DMS 273 (cell line): ENCODE results near the gene PIGM.

Experiments used
- DNase-seq: peaks from one replicate; lab custom pipeline; 2025; ENCODE audit not compliant: unreplicated experiment; lab: John Stamatoyannopoulos, UW

The PIGM gene

DNA sequence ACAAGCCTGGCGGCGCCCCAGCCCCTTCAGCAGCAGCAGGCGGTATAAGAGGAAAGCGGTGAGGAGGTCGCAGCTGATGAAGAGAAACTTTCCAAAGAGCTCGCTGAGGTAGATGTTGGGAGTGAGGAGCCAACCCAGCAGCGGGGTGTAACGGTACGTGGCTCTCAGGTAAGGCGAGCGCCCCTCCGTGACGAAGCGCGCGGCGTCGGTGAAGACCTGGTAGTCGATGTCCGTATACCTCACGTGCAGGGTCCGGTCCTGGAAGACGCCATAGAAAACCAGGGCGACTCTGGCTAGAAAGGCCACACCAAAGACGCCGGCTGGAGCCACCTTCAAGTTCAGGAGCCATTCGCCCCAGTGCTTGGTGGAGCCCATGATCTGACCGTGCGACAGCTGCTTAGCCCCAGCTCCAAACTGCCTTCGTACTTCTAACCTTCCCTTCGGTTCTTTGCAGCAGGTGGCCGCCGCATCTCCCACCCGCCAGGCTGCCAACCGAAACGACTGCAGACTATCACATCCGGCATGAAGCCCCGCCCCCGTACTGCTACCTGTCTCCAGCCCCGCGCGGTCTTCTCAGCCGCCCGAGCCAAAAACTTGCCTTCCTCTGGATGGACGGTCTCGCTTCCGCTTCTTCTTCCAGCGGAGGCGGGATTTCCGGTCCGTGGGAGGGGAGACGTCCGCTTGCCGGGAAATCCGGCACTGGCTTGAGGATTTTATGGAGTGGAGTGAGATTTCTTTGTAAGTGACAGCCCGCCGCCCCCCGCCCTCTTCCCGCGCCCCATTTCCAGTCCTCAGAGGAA lies at the start of gene PIGM:
PIGM (minus strand) TSS at position 626 of the 800 bp plus-strand sequence; CDS start at position 375, 251 bp downstream.
- DNase-seq, result peak; percentile 99

- peak; percentile 44 for DNase-seq
These were observed 49.6 kb upstream of the PIGM start, which contains the start of gene KCNJ9 for GRCh38 chr1:160081261-160081936. Gene KCNJ9 (plus strand): TSS chr1:160081538. CDS start chr1:160084031, 2,493 bp downstream.

DNA sequence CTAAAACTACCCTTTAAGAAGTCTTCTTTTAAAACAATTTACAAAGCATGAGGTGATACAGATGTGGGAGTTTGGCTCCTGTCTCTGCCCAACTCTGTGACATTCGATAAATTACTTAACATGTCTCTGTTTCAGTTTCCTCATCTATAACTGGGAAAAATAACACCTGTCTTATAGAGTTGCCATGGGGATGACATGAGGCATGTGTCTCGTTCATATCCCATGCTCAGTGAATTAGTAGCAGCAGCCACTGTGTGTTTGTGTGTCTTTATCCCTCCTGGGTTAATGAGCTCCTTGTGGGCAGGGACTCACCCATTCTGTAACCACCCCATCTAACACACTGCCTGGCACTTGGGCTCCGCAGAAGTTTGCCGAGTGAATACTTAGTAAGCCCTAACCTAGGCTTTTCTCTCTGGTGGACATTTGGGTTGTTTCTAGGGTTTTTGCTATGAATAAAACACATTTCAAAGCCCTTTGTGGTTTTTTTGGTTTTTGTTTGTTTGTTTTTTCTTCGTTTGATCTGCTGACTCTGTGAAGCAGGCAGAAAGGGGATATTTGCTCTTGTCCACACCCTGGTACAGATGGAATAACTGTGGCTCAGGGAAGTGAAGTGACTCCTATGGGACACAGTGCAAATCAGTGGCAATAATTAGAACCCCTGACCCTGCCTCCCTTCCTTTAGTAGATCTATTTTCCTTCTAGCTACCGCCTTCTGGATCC lies 48.8 kb upstream of the PIGM start:
- no peak for DNase-seq

- no peak for DNase-seq
These were observed 47.7 kb upstream of the PIGM start for GRCh38 chr1:160079448-160079847.

DNA sequence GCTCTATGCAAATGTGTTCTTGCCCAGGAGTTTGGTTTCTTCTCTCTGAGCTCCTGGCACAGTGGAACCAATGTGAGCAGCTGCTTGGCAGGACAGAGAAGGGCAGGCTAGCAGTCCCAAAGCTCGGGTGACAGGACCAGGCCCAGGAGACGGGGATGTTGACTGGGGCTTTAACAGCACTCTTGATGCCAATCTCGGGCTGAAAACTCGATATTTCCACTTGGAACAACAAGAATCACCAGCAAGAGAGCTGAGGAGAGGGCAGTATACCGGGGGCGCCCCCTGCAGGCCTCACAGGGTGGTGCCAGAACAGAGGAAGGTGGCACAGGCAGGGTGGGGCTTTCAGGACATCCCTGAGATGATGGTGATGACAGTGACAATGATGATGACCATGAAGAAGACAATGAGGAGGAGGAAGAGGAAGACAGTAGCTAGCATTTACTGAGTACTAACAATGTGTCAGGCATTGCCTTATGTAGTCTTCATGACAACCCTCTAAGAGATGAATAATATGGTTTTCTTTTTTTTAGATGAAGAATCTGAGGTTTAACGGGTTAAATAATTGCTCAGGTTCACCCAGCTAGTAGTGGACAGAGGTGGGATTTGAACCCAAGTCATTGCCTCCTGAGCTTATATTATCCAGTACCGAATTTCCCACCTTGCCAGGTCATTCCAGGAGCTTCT lies 46.9 kb upstream of the PIGM start:
- DNase-seq, result peak; percentile 60

DNA sequence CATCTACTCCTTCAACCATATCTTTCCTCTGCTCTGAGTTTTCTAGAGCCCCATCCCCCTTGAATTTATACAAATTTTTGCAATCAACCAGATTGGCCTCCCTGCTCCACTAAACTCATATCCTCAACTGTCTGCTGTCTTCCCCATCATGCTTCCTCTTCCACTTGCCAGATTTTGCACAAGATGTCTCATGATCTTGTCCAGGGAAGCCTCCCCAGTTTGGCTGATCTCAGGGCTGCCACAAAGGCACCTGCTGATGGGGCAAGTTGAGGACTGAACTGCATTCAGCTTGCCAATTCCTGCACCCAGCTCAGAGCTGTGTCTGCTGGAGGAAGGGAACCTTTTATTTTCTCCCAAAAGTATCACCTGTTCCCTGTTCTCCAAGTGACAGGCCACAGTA lies 45.7 kb upstream of the PIGM start:
- no peak for DNase-seq

DNA sequence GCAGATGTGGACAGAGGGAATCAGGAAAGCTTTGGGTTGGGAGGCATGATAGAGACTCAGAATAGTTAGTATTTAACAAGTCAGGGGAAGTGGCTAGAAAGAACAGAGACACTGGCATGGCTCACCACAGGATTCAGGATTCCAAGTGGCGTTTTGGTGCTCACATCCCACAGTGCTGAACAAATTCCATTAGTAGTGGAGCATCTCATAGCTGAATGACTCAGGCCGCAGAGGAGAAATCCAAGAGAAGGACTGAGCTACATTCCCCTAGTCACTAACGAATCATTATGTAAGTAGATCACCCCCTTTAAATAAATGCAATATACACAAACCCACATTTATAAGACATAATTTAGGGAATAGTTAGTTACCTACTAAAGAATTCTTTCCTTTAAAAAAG lies 44.5 kb upstream of the PIGM start:
- DNase-seq, result no peak

DNA sequence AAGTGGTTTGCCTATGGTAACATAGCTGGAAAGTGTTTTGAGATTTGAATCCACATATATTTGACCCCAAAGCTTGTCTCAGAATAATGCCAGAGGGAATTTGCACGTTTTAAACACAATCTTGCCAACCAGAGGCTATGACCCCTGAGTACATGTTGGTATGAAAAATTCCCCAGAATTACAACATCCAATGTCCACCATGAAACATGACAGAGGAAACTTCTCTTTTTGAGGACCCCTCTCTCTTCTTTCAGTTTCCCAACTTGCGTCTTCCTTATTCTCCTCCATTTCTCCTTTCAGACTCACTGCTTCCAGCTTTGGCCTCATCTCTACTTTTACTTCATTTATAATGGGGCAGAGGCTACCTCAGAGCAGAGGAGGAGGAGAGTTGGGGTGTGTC lies 44.0 kb upstream of the PIGM start:
- DNase-seq, result no peak

- DNase-seq, result no peak
These were observed 43.1 kb upstream of the PIGM start for GRCh38 chr1:160074865-160075264.

- DNase-seq, result no peak
These were observed 39.5 kb upstream of the PIGM start for GRCh38 chr1:160071289-160071688.

GRCh38 chr1:160070243-160071163 lies 38.7 kb upstream of the PIGM start:
- peak; percentile 90 for DNase-seq

- DNase-seq, result no peak
These were observed 37.9 kb upstream of the PIGM start, which contains the start of gene KCNJ10 for GRCh38 chr1:160069460-160070231. Gene KCNJ10 (minus strand): TSS chr1:160070160. CDS start chr1:160042532, 27,628 bp downstream.

- DNase-seq, result no peak
These were observed 36.4 kb upstream of the PIGM start for GRCh38 chr1:160068225-160068624.

DNA sequence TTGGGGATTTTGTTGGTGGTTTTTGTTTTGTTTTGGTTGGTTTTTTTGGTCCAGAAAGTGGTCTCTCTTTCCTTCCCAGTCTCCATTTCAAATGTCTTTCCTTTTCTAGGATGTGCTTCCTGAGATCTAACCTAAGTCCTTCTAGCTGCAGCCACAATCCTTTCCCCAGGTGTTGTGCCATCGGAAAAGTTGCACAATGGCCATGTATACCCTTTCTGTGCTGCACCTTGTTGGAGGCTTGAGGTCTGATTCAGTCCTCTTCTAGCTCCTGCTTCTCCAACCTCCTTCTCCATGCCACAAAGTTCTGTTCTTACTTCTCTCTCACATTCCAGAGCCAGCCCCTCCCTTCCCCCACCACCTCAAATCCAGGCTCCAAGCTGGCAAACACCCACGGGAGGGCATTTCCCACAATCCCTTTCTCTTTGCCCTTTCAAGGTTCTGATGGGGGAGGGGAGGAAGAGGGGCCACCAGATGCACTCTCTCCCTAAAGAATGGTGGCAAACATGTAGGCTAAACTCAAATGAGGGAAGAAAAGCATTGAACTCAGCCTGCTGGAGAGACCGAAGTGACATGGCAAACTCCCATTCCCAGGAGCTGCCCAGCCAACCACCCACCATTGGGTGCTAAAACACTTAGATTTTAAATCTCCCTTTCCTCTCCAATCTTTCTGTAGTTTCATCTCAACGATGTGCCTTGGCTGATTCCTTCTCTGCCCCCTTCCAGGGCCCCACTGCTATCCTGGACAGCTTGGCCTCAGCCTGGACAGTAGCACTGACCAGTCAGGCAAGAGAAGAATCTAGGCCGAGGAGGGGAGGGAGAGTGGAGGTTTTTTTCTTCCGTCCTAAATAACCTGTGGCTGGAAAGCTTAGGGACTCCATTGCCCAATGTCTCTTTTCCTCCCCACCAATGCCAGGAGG lies 35.3 kb upstream of the PIGM start:
- no peak for DNase-seq

GRCh38 chr1:160064746-160065145 lies 33.0 kb upstream of the PIGM start:
- no peak for DNase-seq

DNA sequence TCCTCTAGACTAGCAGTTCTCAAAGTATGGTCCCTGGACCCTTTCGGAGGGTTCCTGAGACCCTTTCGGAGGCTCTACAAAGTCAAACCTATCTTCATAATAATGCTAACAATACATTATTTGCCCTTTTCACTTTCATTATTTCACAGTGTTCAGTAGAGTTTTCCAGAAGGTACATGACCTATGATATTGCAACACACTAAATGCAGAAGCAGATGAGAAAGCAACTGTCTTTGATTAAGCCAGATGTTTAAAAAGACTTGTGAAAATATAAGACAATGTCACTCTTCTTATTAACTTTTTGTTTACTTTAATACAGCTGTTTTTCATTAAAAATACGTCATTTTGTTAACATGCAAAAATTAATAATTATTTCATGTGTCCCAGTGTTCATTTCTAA lies 32.4 kb upstream of the PIGM start:
- DNase-seq, result no peak

- DNase-seq, result no peak
These were observed 31.4 kb upstream of the PIGM start for GRCh38 chr1:160063176-160063575.

DNA sequence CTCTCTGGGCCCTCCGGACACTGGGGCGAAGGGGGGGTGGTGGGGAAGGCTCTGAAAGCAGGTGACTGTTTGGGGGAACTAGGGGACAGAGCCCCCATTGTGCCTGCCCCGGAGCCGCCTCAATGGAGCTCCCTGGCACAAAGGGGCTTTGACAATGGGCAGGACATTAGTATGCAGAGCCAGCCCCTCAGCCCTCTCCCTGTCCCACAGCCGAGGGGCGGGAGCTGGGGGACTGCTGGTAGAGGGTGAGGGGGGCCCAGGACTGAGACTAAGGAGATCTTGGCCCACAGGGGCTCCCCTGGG lies 30.4 kb upstream of the PIGM start:
- no peak for DNase-seq
